ENCODE data around the gene ZNF497.

Gene ZNF497

GRCh38 chr19:58367698-58368454, 5.3 kb upstream of the ZNF497 start:
- no peak for DNase-seq (ENCODE audit: low spot score)

- DNase-seq (ENCODE audit: low spot score): no peak
Observed at GRCh38 chr19:58366585-58367430, 4.3 kb upstream of the ZNF497 start.

- DNase-seq (ENCODE audit: low spot score): no peak
Observed at GRCh38 chr19:58364146-58364545, 1.6 kb upstream of the ZNF497 start.

GRCh38 chr19:58361900-58362271, 665 bp downstream of the ZNF497 start:
- no peak for DNase-seq (ENCODE audit: low spot score)

DNA sequence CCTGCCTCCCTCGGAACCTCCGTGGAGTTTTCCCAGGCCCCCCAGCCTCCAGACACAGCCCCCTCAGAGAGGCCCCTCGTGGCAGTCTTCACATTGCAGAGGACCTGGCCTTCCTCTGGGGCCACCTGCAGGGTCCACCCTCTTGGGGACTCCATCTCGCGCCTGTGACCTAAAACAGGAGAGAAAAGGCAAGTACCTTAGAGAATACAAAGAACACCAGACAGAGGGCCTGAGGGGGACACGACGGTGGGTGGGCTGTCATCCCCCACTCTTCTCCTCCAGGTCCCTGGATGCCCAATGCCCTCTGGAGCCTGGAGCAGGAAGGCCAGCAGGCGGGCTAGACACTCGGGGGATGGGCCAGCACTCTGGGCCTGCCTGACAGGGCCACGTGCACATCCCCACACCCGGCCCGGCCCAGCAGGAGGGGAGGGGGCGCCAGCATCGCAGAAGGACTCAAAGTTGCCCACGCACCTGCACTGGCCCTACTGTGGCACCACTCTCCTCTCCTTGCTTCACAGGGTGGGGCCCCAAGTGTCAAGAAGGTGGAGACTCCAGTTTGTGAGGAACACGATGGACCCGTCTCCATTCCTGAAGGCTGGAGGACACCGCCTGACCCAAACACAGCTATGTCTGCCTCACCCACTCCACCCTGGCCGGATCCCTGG, 4.9 kb downstream of the ZNF497 start:
- no peak for DNase-seq (ENCODE audit: low spot score)

GRCh38 chr19:58356766-58357480, 5.6 kb downstream of the ZNF497 start:
- DNase-seq (ENCODE audit: low spot score): no peak

DNA sequence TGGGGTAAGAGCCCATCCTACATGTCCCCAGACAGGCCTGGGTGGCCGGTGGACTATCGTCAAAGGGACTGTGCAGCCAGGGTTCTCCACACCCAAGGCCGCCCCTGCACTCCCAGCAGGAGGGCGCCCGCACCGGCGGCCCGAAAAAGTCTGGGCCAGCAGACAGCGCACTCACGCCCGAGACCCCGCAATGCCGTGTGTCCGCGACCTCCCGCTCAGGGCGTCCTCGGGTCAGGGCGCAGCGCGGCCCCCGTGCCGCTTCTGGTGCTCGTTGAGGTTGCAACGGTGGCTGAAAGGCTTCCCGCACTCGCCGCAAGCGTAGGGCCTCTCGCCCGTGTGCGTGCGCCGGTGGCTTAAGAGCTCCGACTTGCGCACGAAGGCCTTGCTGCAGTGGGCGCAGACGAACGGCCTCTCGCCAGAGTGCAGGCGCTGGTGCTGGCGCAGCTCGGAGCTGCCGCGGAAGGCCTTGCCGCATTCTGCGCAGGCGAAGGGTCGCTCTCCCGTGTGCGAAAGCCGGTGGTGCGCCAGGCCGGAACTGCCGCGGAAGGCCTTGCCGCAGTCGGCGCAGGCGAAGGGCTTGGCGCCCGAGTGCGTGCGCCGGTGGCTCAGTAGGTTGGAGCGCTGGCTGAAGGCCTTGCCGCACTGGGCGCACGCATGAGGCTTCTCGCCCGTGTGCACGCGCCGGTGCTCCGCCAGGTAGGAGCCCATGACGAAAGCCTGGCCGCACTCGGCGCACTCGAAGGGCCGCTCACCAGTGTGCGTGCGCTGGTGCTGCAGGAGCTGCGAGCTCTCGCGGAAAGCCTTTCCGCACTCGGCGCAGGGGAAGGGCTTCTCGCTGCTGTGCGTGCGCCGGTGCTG, 6.4 kb downstream of the ZNF497 start:
- peak; percentile 26 for DNase-seq (ENCODE audit: low spot score)

GRCh38 chr19:58355215-58355796, 7.2 kb downstream of the ZNF497 start:
- DNase-seq (ENCODE audit: low spot score): no peak

DNA sequence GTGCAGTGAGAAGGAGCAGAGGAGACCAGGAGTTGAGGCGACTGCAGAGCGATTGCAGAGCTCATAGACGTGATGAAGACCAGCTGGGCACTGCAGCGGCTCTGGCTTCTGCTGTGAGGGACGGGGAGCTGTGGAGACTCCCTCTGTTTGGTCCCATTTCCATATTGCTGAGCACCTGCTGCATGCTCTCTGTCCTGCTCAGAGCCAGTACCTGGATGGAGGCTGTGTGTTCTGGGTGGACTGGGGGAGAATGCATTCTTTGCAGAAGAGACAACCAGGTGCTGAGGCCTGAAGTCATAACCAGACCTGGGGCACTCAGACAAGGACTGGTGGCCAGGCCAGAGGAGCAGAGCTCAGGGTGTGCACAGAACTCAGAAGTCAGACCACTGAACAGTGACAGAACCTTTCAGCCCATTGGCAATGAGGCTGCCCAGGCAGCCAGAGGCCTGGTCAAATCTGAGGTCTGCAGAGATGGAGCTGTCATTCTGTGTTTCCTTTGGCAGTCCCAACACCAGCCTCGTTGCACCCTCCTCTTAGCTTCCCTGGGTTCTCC, 8.0 kb downstream of the ZNF497 start:
- DNase-seq (ENCODE audit: low spot score): no peak

DNA sequence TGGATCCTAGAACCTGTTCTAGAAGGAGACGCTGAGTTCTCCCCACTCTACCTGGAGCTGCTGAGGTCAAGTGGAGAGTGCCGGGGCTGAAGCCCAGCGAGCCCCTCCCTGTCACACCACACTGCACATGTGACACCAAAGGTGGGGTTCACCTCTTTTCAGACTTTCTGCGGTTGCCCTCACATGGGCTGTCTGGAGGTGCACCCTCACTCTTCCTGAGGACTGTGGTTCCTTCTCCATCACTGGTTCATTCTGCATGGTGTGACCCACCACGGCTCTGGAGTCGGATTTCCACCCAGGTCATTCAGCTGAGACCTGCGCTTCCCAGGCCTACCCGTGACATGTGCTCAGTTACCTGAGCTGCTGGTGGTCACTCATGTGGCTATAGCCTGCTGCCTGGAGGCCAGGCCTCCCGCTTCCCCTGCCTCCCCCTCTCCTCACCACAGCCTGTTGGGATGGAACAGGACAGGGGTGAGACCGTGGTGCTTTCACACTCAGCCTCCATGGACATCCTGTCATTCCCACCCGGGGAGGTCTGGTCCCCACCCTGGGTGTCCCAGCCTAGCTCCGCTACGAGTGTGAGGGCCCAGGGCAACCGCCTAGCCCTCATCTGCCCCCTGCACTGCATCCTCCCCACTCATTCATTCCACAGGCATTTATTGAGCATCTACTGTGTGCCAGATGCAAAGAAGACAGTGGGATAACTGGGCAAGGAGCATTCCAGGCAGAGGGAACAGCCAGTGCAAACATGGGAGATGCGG, 8.7 kb downstream of the ZNF497 start:
- DNase-seq (ENCODE audit: low spot score): no peak

DNA sequence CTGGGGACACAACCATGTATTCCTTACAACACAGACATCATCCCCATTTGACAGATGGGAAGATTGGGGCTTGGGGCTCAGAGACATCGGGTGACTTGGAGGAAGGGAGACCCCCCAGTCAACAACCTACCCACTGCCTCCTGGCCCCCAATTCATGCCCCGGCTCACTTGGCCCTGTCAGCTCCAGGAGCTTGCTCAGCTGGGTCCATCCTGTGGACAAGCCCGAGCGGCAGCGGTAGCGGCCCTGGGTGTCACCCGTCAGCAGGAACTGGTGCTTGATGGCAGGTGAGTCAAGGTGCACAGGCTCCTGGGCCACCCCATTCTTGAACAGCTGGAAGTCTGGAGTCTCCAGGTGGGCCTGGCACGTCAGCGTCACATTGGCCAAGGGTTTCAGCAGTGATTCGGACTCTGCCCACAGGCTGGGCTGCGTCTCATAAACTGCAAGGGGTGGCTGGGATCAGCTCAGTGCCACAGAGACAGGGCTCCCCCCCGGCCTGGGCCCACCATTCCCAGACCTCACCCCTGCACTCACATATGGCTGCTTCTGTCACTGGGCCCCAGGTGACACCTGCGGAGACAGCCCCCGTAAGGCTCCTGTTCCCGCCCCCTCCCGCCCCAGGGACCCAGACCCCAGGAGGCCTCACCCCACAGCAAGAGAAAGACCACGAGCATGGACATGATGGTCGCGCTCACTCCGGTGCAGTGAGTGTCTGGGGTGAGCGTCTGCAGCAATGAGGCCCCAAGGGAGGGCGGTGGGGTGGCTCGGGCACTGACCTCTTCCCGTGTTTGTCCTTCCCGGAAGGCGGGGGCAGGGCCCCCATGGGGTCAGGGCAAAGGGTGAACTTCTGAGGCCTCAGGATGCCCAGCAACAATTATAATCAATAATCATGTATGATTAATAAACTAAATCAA, 9.5 kb downstream of the ZNF497 start, which contains the start of gene A1BG:
A1BG (minus strand) TSS at position 733 of the 912 bp plus-strand sequence; CDS start at position 678, 55 bp downstream.
- no peak for DNase-seq (ENCODE audit: low spot score)

DNA sequence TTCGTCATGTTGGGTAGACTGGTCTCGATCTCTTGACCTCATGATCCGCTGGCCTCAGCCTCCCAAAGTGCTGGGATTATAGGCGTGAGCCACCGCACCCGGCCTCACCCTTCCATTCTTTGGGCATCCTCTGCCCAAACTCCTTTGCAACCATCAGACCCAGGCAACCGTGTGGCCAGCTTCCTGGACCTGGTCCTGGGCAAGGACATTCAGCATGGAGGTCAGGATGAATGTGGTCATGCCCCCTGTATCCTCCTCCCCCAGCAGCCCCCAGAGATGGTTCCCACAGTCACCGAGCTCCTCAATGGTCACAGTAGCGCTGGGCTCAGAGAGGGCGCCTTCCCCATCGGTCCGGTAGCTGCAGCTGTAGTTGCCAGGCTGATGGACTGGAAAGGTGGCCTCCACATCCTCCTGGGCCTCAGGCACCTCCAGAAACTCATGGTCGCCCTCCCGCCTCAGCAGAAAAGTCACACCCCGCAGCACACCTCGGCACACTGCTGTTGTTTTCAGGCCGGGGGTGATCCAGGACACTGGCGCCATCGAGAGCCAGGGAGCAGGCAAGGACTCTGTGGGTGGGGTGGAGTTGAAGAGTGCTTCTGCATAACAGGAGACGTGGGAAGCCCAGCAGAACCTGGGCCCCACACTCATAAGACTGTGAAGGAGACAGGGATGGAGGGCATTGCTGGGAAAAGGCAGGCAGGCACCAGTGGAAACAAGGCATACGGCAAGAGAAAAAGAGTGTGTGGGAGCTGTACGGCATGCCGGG, 10.4 kb downstream of the ZNF497 start:
- DNase-seq (ENCODE audit: low spot score): no peak

DNA sequence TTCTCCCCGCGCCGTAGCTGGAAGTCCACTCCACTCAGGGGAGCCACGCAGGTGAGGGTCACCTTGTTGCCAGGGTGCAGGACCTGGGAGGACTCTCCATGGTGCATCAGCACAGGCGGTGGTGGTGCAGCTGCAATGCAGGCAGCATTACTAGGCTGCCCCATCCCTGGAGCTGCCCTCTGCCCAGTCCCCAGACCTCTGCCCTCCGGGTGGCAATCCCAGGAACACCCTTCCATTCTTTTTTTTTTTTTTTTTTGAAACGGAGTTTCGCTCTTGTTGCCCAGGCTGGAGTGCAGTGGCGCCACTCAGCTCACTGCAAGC, 11.0 kb downstream of the ZNF497 start:
- no peak for DNase-seq (ENCODE audit: low spot score)

- DNase-seq (ENCODE audit: low spot score): no peak
Observed at GRCh38 chr19:58350871-58351557, 11.5 kb downstream of the ZNF497 start.

- DNase-seq (ENCODE audit: low spot score): no peak
Observed at GRCh38 chr19:58350001-58350861, 12.3 kb downstream of the ZNF497 start.

DNA sequence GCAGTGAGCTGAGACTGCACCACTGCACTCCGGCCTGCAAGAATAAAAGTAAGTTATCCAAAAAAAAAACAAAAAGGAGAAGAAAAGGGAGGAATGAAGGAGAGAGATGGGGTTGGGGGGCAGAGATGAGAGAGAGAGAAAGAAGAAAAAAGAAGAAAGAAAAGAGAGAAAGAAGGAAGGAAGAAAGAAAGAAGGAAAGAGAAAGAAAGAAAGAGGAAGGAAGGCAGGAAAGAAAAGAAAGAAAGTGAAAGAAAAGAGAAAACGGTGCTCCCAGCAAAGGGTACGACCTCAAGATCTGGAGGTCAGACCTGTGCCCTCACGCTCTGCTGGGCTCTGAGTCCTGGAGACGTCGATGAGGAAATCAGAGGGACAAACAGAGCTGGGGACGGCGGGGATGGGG, 13.0 kb downstream of the ZNF497 start:
- DNase-seq (ENCODE audit: low spot score): no peak
